Measurements from ENCODE around the gene DOCK1.

GRCh38 chr10:127319271-127319670 is 414.0 kb downstream of the DOCK1 start:
- TF ChIP-seq CTCF (IDR thresholded peaks at IDR 0.05; ENCODE audit: low read depth, low read length) (no peak), POLR2A (IDR thresholded peaks at IDR 0.05; ENCODE audit: extremely low read depth, insufficient read length) (no peak), MYC (IDR thresholded peaks at IDR 0.05; ENCODE audit: low read depth, low read length) (no peak)

Data from NB4 (cell line).